CD14-positive monocyte (primary cell): ENCODE measurements around the gene CES2. TPM values are rescaled to one million over a fixed set of nuclear protein-coding genes. Genes with fewer than 3 reads are reported as not detected.

ENCODE experiments used
- DNase-seq, 3 donors: peaks; one replicate each; pipeline ENCODE4 v3.0.0-alpha.2; 2011 to 2022
- H2AFZ ChIP-seq: 2 replicates; pipeline ENCODE4 v1.6.0; 2012; ENCODE audit warnings: mild to moderate bottlenecking, low read depth, low read length, inconsistent platforms; ENCODE audit not compliant: insufficient read depth, poor library complexity, severe bottlenecking
- H3K27ac ChIP-seq, 2 donors: 1 replicate in 1 of 2; 2 replicates in 1 of 2; pipeline ENCODE4 v1.5.1; 2012 to 2013; ENCODE audit warnings: low read length in 2 of 2, control low read depth in 1 of 2, inconsistent platforms in 1 of 2, low read depth in 1 of 2, mild to moderate bottlenecking in 1 of 2
- H3K27me3 ChIP-seq, 2 donors: one replicate each; pipeline versions ENCODE4 v1.6.0 to v1.6.1; 2011 to 2013; ENCODE audit warnings: low read length in 2 of 2; ENCODE audit not compliant: control insufficient read depth in 2 of 2, insufficient read depth in 2 of 2
- H3K36me3 ChIP-seq, 2 donors: replicated peaks in 1 of 2; 1 replicate in 1 of 2; 2 replicates in 1 of 2; pipeline versions ENCODE4 v1.5.1 to v1.6.1; 2012 to 2013; ENCODE audit warnings: low read length in 2 of 2, control low read depth in 1 of 2, inconsistent platforms in 1 of 2, mild to moderate bottlenecking in 1 of 2; ENCODE audit not compliant: insufficient read depth in 2 of 2, control insufficient read depth in 1 of 2
- H3K4me1 ChIP-seq, 2 donors: 1 replicate in 1 of 2; 2 replicates in 1 of 2; pipeline versions ENCODE4 v1.5.1 to v1.6.1; 2012 to 2013; ENCODE audit warnings: low read length in 2 of 2, control low read depth in 1 of 2, inconsistent platforms in 1 of 2, mild to moderate bottlenecking in 1 of 2, moderate library complexity in 1 of 2; ENCODE audit not compliant: insufficient read depth in 2 of 2, control insufficient read depth in 1 of 2
- H3K4me2 ChIP-seq: replicated peaks from 2 replicates; pipeline ENCODE3; 2012; ENCODE audit warnings: low read length, moderate library complexity, mild to moderate bottlenecking; ENCODE audit not compliant: poor library complexity, severe bottlenecking; ENCODE audit errors: extremely low read depth
- H3K4me3 ChIP-seq, 3 experiments: fragments of 200-600 bp in 1 of 3; sonication (generic) in 1 of 3; replicated peaks in 1 of 3; 1 replicate in 2 of 3; 2 replicates in 1 of 3; pipeline ENCODE4 v1.5.1; 2011 to 2013; ENCODE audit warnings: low read length in 3 of 3, mild to moderate bottlenecking in 3 of 3, control low read depth in 2 of 3, low read depth in 2 of 3, inconsistent platforms in 1 of 3, moderate library complexity in 1 of 3
- H3K79me2 ChIP-seq: 2 replicates; pipeline ENCODE4 v1.6.0; 2012; ENCODE audit warnings: mild to moderate bottlenecking, control low read depth, inconsistent platforms, low read length, moderate library complexity; ENCODE audit not compliant: insufficient read depth
- H3K9ac ChIP-seq: 2 replicates; pipeline ENCODE4 v1.6.0; 2017; ENCODE audit warnings: low read length, mild to moderate bottlenecking; ENCODE audit not compliant: insufficient read depth, poor library complexity, severe bottlenecking
- H3K9me3 ChIP-seq, 2 donors: replicated peaks in 1 of 2; 1 replicate in 1 of 2; 2 replicates in 1 of 2; pipeline versions ENCODE4 v1.5.1 to v1.6.1; 2012 to 2013; ENCODE audit warnings: low read length in 2 of 2, control low read depth in 1 of 2; ENCODE audit not compliant: control insufficient read depth in 1 of 2, insufficient read depth in 1 of 2
- H4K20me1 ChIP-seq: 2 replicates; pipeline ENCODE4 v1.6.0; 2012; ENCODE audit warnings: mild to moderate bottlenecking, low read length, control low read depth, moderate library complexity; ENCODE audit not compliant: insufficient read depth
- H3K27ac Mint-ChIP-seq, 7 donors: one replicate each; pipeline ENCODE4 v1.8.0; 2020; ENCODE audit warnings: mild to moderate bottlenecking in 7 of 7, mixed read lengths in 7 of 7, moderate library complexity in 6 of 7, inconsistent platforms in 2 of 7
- H3K27me3 Mint-ChIP-seq, 3 donors: one replicate each; pipeline ENCODE4 v1.8.0; 2021 to 2022; ENCODE audit warnings: low read depth in 3 of 3, mild to moderate bottlenecking in 3 of 3, mixed read lengths in 3 of 3, moderate library complexity in 3 of 3, inconsistent platforms in 1 of 3
- H3K36me3 Mint-ChIP-seq, 2 donors: one replicate each; pipeline ENCODE4 v1.8.0; 2020; ENCODE audit warnings: mixed read lengths in 2 of 2, inconsistent platforms in 1 of 2, mild to moderate bottlenecking in 1 of 2
- H3K4me1 Mint-ChIP-seq: one replicate; pipeline ENCODE4 v1.8.0; 2020; ENCODE audit warnings: mild to moderate bottlenecking, mixed read lengths
- H3K4me3 Mint-ChIP-seq, 2 donors: one replicate each; pipeline ENCODE4 v1.8.0; 2020; ENCODE audit warnings: mild to moderate bottlenecking in 2 of 2, mixed read lengths in 2 of 2, moderate library complexity in 1 of 2
- H3K9me3 Mint-ChIP-seq, 7 donors: one replicate each; pipeline ENCODE4 v1.8.0; 2020 to 2022; ENCODE audit warnings: mixed read lengths in 7 of 7, mild to moderate bottlenecking in 6 of 7, moderate library complexity in 6 of 7, inconsistent platforms in 2 of 7
- CTCF ChIP-seq: fragments of 200-600 bp; IDR thresholded peaks from one replicate; pipeline ENCODE4 v1.8.0; 2022; ENCODE audit warnings: antibody characterized with exemption, mild to moderate bottlenecking
- WGBS: methylation state at CpG from one replicate; pipeline ENCODE4 v1.1.5; 2013; ENCODE audit warnings: missing lambda C conversion rate; ENCODE audit not compliant: insufficient coverage; 5-methylcytosine and 5-hydroxymethylcytosine counted together
- intact Hi-C, 2 donors: fragments of 100-400 bp; cut with micrococcal nuclease; formaldehyde crosslinking; loops; one replicate each; pipeline versions ENCODE4 v1.15.0 to v1.15.1; 2023
- polyA plus RNA-seq, 3 donors: library from polyadenylated mRNA; depleted of rRNA in 1 of 3; unstranded in 2 of 3; stranded (reverse) in 1 of 3; fragments of 300-500 nt in 2 of 3; fragments of >200 nt in 1 of 3; fragmentation: Illumina TruSeq in 2 of 3; gene quantifications; 1 replicate in 2 of 3; 2 replicates in 1 of 3; pipeline ENCODE4 v1.2.3, GENCODE V29; 2012 to 2021

Gene CES2
- polyA plus RNA-seq, 3 donors: 14.0 to 29.0 (median 23.2) TPM

GRCh38 chr16:66948134-66948836, 13.0 kb downstream of the CES2 start:
- intact Hi-C loops: no loop called here
- Histone ChIP-seq H3K27me3 (peaks cover 27 to 50% of the 10 kb centered on the region in 2 donors), H2AFZ (peak overlapping the region; percentile 73), H4K20me1 (peaks cover 9% of the 10 kb centered on the region), H3K9ac (peak overlapping the region; percentile 46), H3K4me2 (peak overlapping the region; percentile 77), H3K27ac (no peak overlapping the region), H3K36me3 (peaks cover 7 to 9% of the 10 kb centered on the region in 2 donors), H3K4me3 (peak overlapping the region; percentile 38 to 77 (median 38)), H3K79me2 (no peaks in the 10 kb centered on the region), H3K9me3 (peaks cover 0 to 10% of the 10 kb centered on the region in 2 donors), H3K4me1 (peaks cover 17 to 18% of the 10 kb centered on the region in 2 donors)
- Mint-ChIP-seq H3K36me3 (peaks cover 11 to 12% of the 10 kb centered on the region in 2 donors), H3K4me3 (peak overlapping the region; percentile 86 to 98), H3K4me1 (peaks cover 22% of the 10 kb centered on the region), H3K27me3 (peaks cover 52 to 56% (median 53%) of the 10 kb centered on the region in 3 donors), H3K27ac (peak overlapping the region in 3 of 7 donors; percentile 37 to 81 (median 66)), H3K9me3 (peaks cover 0 to 16% (median 9%) of the 10 kb centered on the region in 7 donors)
- 2% methylated on average over 41 of the region's 44 CpGs for WGBS
- no peak for TF ChIP-seq CTCF
- DNase-seq: peak in 1 of 3 donors; percentile 19

GRCh38 chr16:66948837-66949225, 13.5 kb downstream of the CES2 start:
- Mint-ChIP-seq H3K4me1 (peaks cover 22% of the 10 kb centered on the region), H3K4me3 (peak overlapping the region; percentile 86 to 98), H3K27ac (no peak overlapping the region), H3K36me3 (peaks cover 6 to 7% of the 10 kb centered on the region in 2 donors), H3K9me3 (peaks cover 0 to 16% (median 9%) of the 10 kb centered on the region in 7 donors), H3K27me3 (peaks cover 52 to 58% (median 55%) of the 10 kb centered on the region in 3 donors)
- H4K20me1 ChIP-seq: peaks cover 4% of the 10 kb centered on the region
- H3K9me3 ChIP-seq: peaks cover 0 to 10% of the 10 kb centered on the region in 2 donors
- peaks cover 1 to 3% of the 10 kb centered on the region in 2 donors for H3K36me3 ChIP-seq
- peak overlapping the region in 1 of 3 experiments; percentile 77 for H3K4me3 ChIP-seq
- no peak for TF ChIP-seq CTCF
- peak overlapping the region; percentile 77 for H3K4me2 ChIP-seq
- H3K79me2 ChIP-seq: no peaks in the 10 kb centered on the region
- intact Hi-C loops: no loop called here
- H3K9ac ChIP-seq: no peak overlapping the region
- peak overlapping the region; percentile 73 for H2AFZ ChIP-seq
- DNase-seq: no peak
- H3K27me3 ChIP-seq: peaks cover 27 to 50% of the 10 kb centered on the region in 2 donors
- 13% methylated on average over 18 of the region's 21 CpGs for WGBS
- H3K4me1 ChIP-seq: peaks cover 17 to 18% of the 10 kb centered on the region in 2 donors
- no peak overlapping the region for H3K27ac ChIP-seq
